HepG2 (cell line): ENCODE data around the gene CIBAR2. TPM values are rescaled to one million over a fixed set of nuclear protein-coding genes. Genes with fewer than 3 reads are reported as not detected.
A peak's percentile ranks its signal among the peaks of the same experiment; 100 is the strongest.

Source experiments
- ATM ChIP-seq: fragments of 450-650 bp; IDR thresholded peaks from 2 replicates; pipeline ENCODE4 v1.7.1; 2017; ENCODE audit warnings: mild to moderate bottlenecking, borderline replicate concordance
- DNMT1 ChIP-seq: sonication (generic); formaldehyde crosslinking; IDR thresholded peaks from 2 replicates; pipeline ENCODE4 v1.5.1; 2020; ENCODE audit warnings: mild to moderate bottlenecking, missing genetic modification reagents
- DZIP1 ChIP-seq: sonication (generic); formaldehyde crosslinking; IDR thresholded peaks from 2 replicates; pipeline ENCODE4 v1.5.0; 2020; ENCODE audit warnings: mild to moderate bottlenecking, missing genetic modification reagents
- ELF1 ChIP-seq: sonication (generic); formaldehyde crosslinking; IDR thresholded peaks from 2 replicates; pipeline ENCODE4 v1.4.0; 2020; ENCODE audit warnings: missing genetic modification reagents
- ETS1 ChIP-seq: sonication (generic); formaldehyde crosslinking; IDR thresholded peaks from 2 replicates; pipeline ENCODE4 v1.4.0; 2020; ENCODE audit warnings: missing genetic modification reagents
- GTF2F1 ChIP-seq: fragments of 150-350 bp; IDR thresholded peaks from 2 replicates; pipeline ENCODE4 v1.6.1; 2014; ENCODE audit warnings: low read length
- MAX ChIP-seq: IDR thresholded peaks from 2 replicates; pipeline ENCODE4 v1.6.1; 2012; ENCODE audit warnings: inconsistent platforms
- RBAK ChIP-seq: sonication (generic); formaldehyde crosslinking; IDR thresholded peaks from 2 replicates; pipeline ENCODE4 v1.5.1; 2020; ENCODE audit warnings: mild to moderate bottlenecking, missing genetic modification reagents
- SRSF4 ChIP-seq: fragments of 200-400 bp; formaldehyde crosslinking; IDR thresholded peaks from one replicate; pipeline ENCODE4 v1.6.1; 2018; ENCODE audit warnings: mild to moderate bottlenecking, low read depth, low read length, moderate library complexity; ENCODE audit not compliant: poor library complexity, severe bottlenecking
- TAF1 ChIP-seq: sonication (generic); formaldehyde crosslinking; IDR thresholded peaks from 2 replicates; pipeline ENCODE4 v1.4.0; 2020; ENCODE audit warnings: missing genetic modification reagents
- TCF12 ChIP-seq, 2 experiments: fragments of 450-650 bp in 1 of 2; sonication (generic) in 1 of 2; formaldehyde crosslinking in 1 of 2; IDR thresholded peaks; 2 replicates each; pipeline versions ENCODE4 v1.6.1 to v1.8.0; 2017 to 2022; ENCODE audit warnings: antibody characterized with exemption in 1 of 2, mild to moderate bottlenecking in 1 of 2, missing genetic modification reagents in 1 of 2, moderate library complexity in 1 of 2
- TCF7L2 ChIP-seq: IDR thresholded peaks from 2 replicates; pipeline ENCODE4 v1.6.1; 2011; ENCODE audit warnings: mild to moderate bottlenecking, low read depth, low read length, moderate library complexity
- TOE1 ChIP-seq: sonication (generic); formaldehyde crosslinking; IDR thresholded peaks from 2 replicates; pipeline ENCODE4 v1.4.0; 2020; ENCODE audit warnings: mild to moderate bottlenecking, missing genetic modification reagents
- XRCC5 ChIP-seq: fragments of 200-400 bp; formaldehyde crosslinking; optimal IDR thresholded peaks from 2 replicates; pipeline ENCODE3; 2017; ENCODE audit warnings: mild to moderate bottlenecking, low read length
- ZBTB4 ChIP-seq: sonication (generic); formaldehyde crosslinking; IDR thresholded peaks from 2 replicates; pipeline ENCODE4 v1.4.0; 2020; ENCODE audit warnings: missing genetic modification reagents, mild to moderate bottlenecking, borderline replicate concordance
- ZBTB42 ChIP-seq: sonication (generic); formaldehyde crosslinking; IDR thresholded peaks from 2 replicates; pipeline ENCODE4 v1.5.0; 2020; ENCODE audit warnings: mild to moderate bottlenecking, missing genetic modification reagents
- ZNF224 ChIP-seq: sonication (generic); formaldehyde crosslinking; IDR thresholded peaks from 2 replicates; pipeline ENCODE4 v1.5.0; 2020; ENCODE audit warnings: mild to moderate bottlenecking, missing genetic modification reagents
- ZNF275 ChIP-seq: sonication (generic); formaldehyde crosslinking; IDR thresholded peaks from 2 replicates; pipeline ENCODE4 v1.8.0; 2022; ENCODE audit warnings: missing genetic modification reagents, mild to moderate bottlenecking, inconsistent platforms, borderline replicate concordance
- ZNF451 ChIP-seq: sonication (generic); formaldehyde crosslinking; IDR thresholded peaks from 2 replicates; pipeline ENCODE4 v1.5.0; 2020; ENCODE audit warnings: mild to moderate bottlenecking, missing genetic modification reagents
- ZNF773 ChIP-seq: sonication (generic); formaldehyde crosslinking; IDR thresholded peaks from 2 replicates; pipeline ENCODE4 v1.4.0; 2020; ENCODE audit warnings: missing genetic modification reagents, borderline replicate concordance
- polyA plus RNA-seq, 8 experiments: library from polyadenylated mRNA; depleted of rRNA in 3 of 8; stranded (reverse) in 7 of 8; unstranded in 1 of 8; fragments of >200 nt; fragmentation: Illumina TruSeq in 4 of 8; extraction: Trizol in 4 of 8; gene quantifications; 2 replicates each; pipeline versions ENCODE4 v1.2.1 to v1.2.3, GENCODE V29; 2011 to 2016; ENCODE audit warnings: low read depth in 4 of 8, missing spikeins in 1 of 8, mixed read lengths in 1 of 8; ENCODE audit not compliant: insufficient read depth in 1 of 8
- total RNA-seq, 5 experiments: library from RNA; depleted of rRNA; stranded (reverse); fragments of >200 nt; fragmentation: Illumina TruSeq; extraction: Trizol; gene quantifications; 2 replicates each; pipeline ENCODE4 v1.2.3, GENCODE V29; 2016; ENCODE audit warnings: low read depth in 1 of 5

The CIBAR2 gene
- total and polyA plus RNA-seq, 2 of the 13 experiments (the other 11 are each of a cell fraction or from before 2014, with no cell fraction given), result not detected

GRCh38 chr16:85151603-85152413, 39.5 kb upstream of the CIBAR2 start (continued):
- TF ChIP-seq DZIP1 (no peak), ATM (no peak), ZBTB42 (CRISPR knock-in tag) (no peak; the same call in 1 of the 2 replicates), ZNF224 (CRISPR knock-in tag) (no peak), GTF2F1 (no peak), SRSF4 (no peak), TCF12 (IDR thresholded peaks at IDR 0.05) (no peak), TCF12 (CRISPR knock-in tag; IDR thresholded peaks at IDR 0.05) (no peak), DNMT1 (no peak; the same call in 1 of the 2 replicates), TCF7L2 (no peak), TOE1 (CRISPR knock-in tag) (no peak), ETS1 (no peak), RBAK (CRISPR knock-in tag) (no peak), ZNF451 (CRISPR knock-in tag) (no peak), XRCC5 (no peak), MAX (peak; percentile 2; the same call in 1 of the 2 replicates), ZNF275 (no peak; the same call in 1 of the 2 replicates), ZNF773 (CRISPR knock-in tag) (no peak), ZBTB4 (CRISPR knock-in tag) (0 out of 2 replicates have a peak, but pooled peaks have one; percentile 16), ELF1 (CRISPR knock-in tag) (peak; percentile 35), TAF1 (CRISPR knock-in tag) (peak; percentile 19; the same call in 1 of the 2 replicates)
